ENCODE data around the gene EPB41L2.
"Not testable (repeated sequence)": the region's sequence is repeated elsewhere in the genome, so short reads cannot be mapped to it uniquely, and the experiment has no call there.

EPB41L2 gene

GRCh38 chr6:130935978-130936377 is 127.1 kb downstream of the EPB41L2 start:
- DNase-seq: no peak

GRCh38 chr6:130934848-130935585 is 128.0 kb downstream of the EPB41L2 start:
- DNase-seq: no peak

DNA sequence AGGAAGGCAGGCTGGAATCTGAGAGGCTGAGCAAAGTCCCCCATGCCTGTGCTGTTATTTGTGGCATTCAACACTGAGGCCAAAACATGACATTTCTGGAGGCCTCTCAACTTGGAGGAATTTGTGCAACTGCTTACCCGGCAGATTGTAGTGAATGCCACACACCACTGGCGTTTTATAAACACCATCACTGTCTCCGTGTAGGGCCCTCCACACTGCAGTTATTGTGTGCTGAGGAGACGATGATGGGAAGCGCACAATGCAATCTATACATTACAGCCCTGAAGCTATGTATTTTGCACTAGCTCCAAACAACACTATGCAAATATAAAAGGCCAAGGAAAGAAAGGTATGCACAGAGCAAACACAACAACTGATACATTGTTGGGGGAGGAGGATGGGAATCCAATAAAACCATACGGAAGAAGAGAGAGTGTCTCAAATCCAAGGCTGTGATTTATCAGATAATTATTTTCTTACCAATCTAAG is 129.3 kb downstream of the EPB41L2 start:
- DNase-seq: no peak

- DNase-seq: no peak
Measured at GRCh38 chr6:130932921-130933320, 130.1 kb downstream of the EPB41L2 start.

DNA sequence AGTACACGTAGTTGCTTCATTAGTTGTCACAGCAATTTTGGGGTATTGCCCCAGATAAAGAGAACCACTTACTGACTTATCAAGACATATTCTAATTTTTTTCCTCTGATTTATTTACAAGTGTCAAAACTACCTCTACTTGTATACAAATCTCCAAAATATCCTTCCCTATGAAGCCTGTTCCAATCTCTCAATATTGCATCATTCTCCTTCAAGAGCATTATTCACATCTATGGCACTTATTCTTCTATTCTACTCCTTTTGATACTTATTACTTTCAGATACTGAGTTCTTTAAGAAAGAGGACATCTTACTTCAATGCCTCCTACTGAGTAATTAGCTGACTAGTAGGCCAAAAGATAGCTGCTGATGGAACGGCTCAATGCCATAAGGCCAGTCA is 130.6 kb downstream of the EPB41L2 start:
- no peak for DNase-seq

- no peak for DNase-seq
Measured at GRCh38 chr6:130931683-130932082, 131.4 kb downstream of the EPB41L2 start.

GRCh38 chr6:130929036-130929678 is 133.9 kb downstream of the EPB41L2 start:
- no peak for DNase-seq

GRCh38 chr6:130928158-130928912 is 134.7 kb downstream of the EPB41L2 start:
- DNase-seq: no peak

GRCh38 chr6:130927305-130927704 is 135.7 kb downstream of the EPB41L2 start:
- DNase-seq: no peak

GRCh38 chr6:130923350-130923749 is 139.7 kb downstream of the EPB41L2 start:
- DNase-seq: no peak

- DNase-seq: no peak
Measured at GRCh38 chr6:130922922-130923321, 140.1 kb downstream of the EPB41L2 start.

DNA sequence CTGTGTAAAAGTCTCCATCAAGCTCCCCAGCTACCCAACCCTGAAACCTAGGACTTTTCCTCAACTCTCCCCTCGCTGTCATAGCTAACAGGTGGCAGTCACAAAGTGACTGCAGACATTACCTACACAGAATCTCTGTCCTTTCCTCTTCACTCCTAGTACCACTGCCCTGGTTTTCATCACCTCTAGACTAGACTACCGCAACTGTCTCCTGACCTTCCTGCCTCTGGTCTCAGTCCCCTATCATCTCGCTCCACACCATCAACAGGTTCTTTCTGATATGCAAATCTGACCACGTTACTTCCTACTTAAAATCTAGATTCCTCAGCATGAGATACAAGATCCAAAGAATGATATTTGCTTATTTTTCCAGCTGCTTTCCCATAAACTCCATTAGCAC is 142.1 kb downstream of the EPB41L2 start:
- no peak for DNase-seq

DNA sequence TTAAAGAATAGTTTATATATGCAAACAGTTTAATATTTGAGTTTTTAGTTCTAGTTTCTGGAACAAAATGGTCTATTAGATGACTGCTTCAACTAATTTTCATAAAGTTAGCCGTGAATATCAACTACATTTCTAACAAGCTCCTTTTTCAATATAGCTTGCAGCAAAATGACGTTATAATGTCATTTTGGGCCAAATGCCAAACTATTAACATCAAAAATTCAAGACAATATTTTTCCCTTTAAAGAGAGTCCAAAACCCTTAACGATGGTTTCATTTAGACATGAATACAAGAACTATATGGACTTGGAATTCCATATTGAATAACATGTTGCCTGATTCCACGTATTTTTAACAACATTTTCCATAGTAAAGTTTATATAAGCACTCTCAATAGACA is 144.9 kb downstream of the EPB41L2 start:
- no peak for DNase-seq

- not testable (repeated sequence) for DNase-seq
Measured at GRCh38 chr6:130915606-130916005, 147.4 kb downstream of the EPB41L2 start.

GRCh38 chr6:130913120-130913519 is 149.9 kb downstream of the EPB41L2 start:
- no peak for DNase-seq

- DNase-seq: peak; percentile 37
Measured at GRCh38 chr6:130912434-130912833, 150.6 kb downstream of the EPB41L2 start.

DNA sequence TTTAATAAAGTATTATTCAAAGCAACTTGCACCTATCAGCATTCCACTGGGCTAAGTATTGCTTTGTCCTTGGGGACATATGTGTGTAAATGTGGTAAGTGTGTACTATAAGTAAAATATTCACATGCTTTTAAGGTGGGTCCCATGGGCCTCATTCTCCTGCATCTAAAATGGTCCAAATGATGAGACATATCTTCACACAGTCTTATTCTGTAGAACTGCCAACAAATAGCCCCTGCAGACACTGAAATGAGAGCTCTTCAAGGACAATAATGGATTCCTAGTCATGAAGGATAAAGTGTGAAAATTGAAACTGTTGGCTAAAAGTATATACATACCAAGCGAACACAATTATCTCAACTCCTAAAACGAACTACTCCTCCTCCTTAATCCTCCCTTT is 154.1 kb downstream of the EPB41L2 start:
- DNase-seq: no peak

- DNase-seq: no peak
Measured at GRCh38 chr6:130908188-130908587, 154.9 kb downstream of the EPB41L2 start.

GRCh38 chr6:130907687-130908086 is 155.4 kb downstream of the EPB41L2 start:
- DNase-seq: no peak

DNA sequence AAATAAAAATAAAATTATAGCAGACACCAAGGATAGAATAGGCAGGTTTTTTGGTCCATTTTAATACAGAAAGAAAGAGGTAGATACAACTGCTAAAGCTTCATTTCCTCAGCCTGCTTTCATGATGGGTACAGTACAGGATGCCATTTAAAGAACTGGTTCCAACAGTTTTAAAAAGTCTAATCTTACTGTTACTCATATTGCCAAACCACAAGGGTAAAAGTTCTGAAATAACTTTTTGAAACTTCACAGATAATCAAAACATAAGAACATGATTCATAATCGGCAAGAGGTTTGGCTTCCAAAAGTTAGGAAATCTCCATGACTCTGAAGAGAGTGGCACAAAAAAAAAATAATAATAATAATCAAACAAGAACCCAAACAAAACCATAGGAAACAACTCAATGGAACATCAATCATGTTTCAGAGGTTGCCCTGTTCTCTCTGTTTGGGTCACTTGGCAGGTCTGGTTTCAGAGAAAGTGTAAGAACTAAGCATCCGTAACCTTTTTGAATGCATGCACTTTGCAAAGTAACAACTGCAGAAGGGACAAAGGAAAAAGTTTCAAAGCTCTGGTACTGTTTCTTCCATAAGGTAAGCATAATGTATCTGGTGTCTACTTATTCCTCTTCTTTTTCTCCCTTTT is 156.2 kb downstream of the EPB41L2 start:
- DNase-seq: no peak

- no peak for DNase-seq
Measured at GRCh38 chr6:130903602-130904001, 159.4 kb downstream of the EPB41L2 start.

- no peak for DNase-seq
Measured at GRCh38 chr6:130903007-130903406, 160.0 kb downstream of the EPB41L2 start.

DNA sequence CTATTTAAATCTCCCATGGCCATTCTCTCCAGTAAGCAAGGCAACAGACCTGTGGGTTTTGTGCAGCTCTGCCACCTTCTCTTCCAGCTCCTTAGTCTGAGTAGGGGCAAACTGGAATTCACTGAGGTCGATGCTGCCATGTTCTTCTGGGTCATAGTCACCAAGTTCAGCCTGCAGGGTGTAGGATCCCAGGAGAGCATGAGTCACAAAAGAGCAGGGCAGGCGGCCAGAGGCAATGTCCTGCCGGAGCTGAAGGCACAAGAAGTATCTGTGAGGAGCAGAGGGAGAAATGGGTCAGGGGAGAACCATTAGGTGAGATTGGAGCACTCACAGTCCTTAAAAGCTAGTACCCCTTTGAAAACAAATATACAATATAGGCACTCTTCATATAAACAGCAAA is 162.1 kb downstream of the EPB41L2 start:
- no peak for DNase-seq
